ENCODE results near the gene PTPRK. TPM values are rescaled to one million over a fixed set of nuclear protein-coding genes. Genes with fewer than 3 reads are reported as not detected.

The PTPRK gene
- total and polyA plus RNA-seq, 2 of the 8 experiments (the other 6 are each of a cell fraction or from before 2014, with no cell fraction given) = 11.4 to 47.3 TPM

- TF ChIP-seq, protein P1, sequence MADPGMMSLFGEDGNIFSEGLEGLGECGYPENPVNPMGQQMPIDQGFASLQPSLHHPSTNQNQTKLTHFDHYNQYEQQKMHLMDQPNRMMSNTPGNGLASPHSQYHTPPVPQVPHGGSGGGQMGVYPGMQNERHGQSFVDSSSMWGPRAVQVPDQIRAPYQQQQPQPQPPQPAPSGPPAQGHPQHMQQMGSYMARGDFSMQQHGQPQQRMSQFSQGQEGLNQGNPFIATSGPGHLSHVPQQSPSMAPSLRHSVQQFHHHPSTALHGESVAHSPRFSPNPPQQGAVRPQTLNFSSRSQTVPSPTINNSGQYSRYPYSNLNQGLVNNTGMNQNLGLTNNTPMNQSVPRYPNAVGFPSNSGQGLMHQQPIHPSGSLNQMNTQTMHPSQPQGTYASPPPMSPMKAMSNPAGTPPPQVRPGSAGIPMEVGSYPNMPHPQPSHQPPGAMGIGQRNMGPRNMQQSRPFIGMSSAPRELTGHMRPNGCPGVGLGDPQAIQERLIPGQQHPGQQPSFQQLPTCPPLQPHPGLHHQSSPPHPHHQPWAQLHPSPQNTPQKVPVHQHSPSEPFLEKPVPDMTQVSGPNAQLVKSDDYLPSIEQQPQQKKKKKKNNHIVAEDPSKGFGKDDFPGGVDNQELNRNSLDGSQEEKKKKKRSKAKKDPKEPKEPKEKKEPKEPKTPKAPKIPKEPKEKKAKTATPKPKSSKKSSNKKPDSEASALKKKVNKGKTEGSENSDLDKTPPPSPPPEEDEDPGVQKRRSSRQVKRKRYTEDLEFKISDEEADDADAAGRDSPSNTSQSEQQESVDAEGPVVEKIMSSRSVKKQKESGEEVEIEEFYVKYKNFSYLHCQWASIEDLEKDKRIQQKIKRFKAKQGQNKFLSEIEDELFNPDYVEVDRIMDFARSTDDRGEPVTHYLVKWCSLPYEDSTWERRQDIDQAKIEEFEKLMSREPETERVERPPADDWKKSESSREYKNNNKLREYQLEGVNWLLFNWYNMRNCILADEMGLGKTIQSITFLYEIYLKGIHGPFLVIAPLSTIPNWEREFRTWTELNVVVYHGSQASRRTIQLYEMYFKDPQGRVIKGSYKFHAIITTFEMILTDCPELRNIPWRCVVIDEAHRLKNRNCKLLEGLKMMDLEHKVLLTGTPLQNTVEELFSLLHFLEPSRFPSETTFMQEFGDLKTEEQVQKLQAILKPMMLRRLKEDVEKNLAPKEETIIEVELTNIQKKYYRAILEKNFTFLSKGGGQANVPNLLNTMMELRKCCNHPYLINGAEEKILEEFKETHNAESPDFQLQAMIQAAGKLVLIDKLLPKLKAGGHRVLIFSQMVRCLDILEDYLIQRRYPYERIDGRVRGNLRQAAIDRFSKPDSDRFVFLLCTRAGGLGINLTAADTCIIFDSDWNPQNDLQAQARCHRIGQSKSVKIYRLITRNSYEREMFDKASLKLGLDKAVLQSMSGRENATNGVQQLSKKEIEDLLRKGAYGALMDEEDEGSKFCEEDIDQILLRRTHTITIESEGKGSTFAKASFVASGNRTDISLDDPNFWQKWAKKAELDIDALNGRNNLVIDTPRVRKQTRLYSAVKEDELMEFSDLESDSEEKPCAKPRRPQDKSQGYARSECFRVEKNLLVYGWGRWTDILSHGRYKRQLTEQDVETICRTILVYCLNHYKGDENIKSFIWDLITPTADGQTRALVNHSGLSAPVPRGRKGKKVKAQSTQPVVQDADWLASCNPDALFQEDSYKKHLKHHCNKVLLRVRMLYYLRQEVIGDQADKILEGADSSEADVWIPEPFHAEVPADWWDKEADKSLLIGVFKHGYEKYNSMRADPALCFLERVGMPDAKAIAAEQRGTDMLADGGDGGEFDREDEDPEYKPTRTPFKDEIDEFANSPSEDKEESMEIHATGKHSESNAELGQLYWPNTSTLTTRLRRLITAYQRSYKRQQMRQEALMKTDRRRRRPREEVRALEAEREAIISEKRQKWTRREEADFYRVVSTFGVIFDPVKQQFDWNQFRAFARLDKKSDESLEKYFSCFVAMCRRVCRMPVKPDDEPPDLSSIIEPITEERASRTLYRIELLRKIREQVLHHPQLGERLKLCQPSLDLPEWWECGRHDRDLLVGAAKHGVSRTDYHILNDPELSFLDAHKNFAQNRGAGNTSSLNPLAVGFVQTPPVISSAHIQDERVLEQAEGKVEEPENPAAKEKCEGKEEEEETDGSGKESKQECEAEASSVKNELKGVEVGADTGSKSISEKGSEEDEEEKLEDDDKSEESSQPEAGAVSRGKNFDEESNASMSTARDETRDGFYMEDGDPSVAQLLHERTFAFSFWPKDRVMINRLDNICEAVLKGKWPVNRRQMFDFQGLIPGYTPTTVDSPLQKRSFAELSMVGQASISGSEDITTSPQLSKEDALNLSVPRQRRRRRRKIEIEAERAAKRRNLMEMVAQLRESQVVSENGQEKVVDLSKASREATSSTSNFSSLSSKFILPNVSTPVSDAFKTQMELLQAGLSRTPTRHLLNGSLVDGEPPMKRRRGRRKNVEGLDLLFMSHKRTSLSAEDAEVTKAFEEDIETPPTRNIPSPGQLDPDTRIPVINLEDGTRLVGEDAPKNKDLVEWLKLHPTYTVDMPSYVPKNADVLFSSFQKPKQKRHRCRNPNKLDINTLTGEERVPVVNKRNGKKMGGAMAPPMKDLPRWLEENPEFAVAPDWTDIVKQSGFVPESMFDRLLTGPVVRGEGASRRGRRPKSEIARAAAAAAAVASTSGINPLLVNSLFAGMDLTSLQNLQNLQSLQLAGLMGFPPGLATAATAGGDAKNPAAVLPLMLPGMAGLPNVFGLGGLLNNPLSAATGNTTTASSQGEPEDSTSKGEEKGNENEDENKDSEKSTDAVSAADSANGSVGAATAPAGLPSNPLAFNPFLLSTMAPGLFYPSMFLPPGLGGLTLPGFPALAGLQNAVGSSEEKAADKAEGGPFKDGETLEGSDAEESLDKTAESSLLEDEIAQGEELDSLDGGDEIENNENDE (IDR thresholded peaks at IDR 0.05; ENCODE audit: insufficient replicate concordance, low read length) = no peak
Observed at GRCh38 chr6:128225612-128226011, 294.8 kb downstream of the PTPRK start (continued).
